ENCODE measurements around the gene PAXIP1.
"Not testable (repeated sequence)": the region's sequence is repeated elsewhere in the genome, so short reads cannot be mapped to it uniquely, and the experiment has no call there.

Gene PAXIP1

DNA sequence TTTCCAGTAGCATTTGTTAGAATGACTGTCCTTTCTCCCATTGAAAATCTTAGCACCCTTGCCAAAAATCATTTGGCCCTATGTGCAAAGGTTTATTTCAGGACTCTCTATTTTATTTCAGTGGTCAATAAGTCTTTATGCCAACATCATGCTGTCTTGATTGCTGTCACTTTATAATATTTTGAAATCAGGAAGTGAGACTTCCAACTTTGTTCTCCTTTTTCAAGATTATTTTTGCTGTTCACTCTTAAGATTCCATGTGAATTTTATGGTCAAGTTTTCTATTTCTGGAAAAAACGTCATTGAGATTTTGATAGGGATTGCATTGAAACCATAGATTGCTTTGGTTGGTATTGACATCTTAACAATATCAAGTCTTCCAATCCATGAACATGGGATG lies 65.1 kb downstream of the PAXIP1 start:
- no peak for DNase-seq

- DNase-seq: not testable (repeated sequence)
Measured at GRCh38 chr7:154934353-154934952, 68.5 kb downstream of the PAXIP1 start.

DNA sequence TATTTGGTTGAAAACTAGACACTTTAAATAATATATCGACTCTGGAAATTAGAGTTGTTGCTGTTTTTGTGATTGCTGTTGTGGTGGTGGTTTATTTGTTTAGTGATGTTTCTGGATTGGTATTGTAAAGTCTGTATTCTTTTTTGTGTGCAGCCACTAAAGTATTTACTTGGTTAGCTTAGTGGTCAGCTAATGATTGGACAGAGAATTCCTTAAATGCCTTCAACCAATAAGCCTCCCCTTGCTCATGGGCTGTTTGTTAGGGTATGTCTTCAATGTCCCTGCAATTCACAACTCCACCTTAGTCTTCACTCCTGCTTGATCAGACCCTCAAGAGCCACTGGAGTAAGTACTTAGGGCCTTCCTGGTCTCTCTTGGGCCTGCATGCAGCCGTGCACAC lies 71.0 kb downstream of the PAXIP1 start:
- no peak for DNase-seq

DNA sequence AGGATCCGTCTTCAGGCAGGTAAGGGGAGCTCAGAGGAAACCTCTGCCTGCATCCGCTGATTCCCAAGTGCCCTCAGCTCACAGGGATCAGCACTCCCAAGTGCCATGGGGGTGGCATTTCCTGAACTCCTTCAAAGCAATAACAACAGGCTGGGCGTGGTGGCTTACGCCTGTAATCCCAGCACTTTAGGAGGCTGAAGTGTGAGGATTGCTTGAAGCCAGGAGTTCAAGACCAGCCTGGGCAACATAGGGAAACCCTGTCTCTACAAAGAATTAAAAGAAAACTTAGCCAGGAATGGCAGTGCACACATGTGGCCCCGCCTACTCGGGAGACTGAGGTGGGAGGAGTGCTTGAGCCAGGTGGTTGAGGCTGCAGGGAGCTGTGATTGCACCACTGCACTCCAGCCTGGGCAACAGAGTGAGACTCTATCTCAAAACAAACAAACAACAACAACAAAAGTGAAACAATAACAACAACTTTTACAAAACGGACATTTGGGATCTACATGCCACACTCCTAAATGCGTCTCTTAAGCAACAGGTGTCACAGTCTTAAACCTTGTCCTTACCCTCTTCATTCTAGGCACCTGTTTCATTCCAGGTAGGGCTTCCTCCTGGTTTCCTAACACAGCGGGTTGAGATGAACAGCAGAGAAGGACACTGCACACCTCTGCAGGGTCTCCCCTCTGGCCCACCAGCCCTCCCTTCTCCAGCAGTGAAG lies 73.8 kb downstream of the PAXIP1 start:
- no peak for DNase-seq

DNA sequence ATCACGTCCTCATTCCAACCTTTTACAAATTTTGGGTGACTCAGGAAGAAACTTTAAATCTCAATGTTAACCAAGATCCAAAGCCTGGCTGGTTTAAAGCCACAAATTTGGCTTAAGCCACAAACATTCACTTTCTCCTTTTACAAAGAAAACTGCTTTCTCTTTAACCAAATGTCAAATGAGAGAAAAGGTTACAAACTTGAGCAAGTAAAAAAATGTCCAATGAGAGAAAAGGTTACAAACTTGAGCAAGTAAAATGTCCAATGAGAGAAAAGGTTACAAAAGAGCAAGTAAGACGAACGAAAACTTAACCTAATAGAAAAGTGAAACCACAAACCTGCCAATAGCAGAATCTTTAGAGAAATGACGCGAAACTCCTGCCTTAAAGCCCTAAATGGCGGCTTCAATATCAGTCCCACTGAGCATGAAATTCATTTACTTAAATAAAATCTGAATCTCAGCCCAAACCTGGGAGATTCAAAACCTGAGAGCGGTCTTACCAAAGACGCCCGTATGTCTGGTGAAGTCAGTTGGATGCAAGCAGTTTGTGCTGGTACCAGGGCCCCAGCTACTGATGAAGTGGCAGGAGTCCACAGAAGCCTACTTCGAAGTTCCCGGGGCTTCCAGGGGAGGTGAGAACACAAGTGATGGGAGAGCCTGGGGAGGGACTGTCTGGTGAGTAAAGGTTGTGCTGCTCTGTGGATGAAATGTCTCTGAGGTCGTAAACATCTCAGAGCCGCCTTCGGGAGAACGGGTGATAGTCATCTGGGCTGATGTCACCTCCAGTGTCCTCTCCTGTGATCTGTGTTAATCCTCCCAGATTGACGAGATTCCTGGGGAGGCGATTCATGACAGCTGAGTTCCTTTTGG lies 74.6 kb downstream of the PAXIP1 start:
- DNase-seq: peak; percentile 28

DNA sequence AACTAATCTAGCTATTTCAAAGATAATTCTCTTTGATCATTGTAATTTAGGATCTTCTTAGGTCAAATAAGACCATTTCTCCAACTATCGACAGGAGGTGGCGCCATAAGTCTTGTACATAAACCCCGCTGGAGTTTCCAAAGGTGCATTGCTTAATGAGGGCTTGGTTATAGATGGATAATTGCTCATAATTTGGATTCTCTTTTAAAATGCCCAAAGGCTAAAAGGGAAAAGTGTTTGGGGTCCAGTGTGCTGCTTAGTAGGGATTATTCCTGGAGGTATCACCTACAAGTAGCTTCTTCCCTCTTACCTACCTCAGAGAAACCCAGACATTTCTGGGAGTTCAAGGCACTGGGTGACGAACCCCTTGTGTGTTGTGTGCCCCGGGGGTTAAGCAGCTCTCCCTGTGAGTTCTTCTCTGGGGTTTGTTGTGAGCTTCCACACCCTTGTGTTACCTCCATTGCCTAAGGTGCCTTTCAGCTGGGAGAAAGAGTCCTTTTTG lies 75.2 kb downstream of the PAXIP1 start:
- peak; percentile 59 for DNase-seq

- DNase-seq: not testable (repeated sequence)
Measured at GRCh38 chr7:154922472-154922871, 80.5 kb downstream of the PAXIP1 start.

DNA sequence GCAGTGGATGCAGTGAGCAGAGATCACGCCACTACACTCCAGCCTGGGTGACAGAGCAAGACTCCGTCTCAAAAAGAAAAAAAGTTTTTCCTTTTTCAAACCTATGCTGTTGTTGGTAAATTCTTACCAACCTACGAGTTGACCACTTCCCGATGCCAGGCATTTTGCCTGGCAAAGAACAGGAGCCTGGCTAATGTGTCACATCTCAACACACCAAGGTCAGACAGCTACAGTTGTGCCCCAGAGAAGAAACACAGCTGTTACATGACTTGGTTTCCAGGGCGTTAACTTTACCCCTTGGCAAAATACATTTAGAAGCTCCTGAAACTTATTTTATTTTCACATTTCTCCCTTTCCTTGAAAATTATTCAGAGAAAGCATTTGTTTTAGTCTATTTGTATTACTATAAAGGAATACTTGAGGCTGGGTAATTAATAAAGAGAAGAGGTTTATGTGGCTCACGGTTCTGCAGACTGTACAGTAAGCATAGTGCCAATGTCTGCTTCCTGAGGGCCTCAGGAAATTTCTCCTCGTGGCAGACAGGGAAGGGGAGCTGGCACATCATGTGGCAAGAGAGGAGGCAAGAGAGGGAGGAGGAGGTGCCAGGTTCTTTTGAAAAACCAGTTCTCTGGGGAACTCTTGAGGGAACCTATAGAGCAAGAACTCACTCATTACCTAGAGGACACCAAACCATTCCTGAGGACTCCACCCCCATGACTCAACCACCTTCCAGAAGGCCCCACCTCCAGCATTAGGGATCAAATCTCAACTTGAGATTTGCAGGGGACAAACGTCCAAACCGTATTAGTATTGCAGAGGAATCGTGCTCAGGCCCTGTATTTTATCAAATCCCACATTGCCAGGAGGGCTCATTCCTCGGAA lies 83.3 kb downstream of the PAXIP1 start:
- no peak for DNase-seq

GRCh38 chr7:154918741-154919140 lies 84.2 kb downstream of the PAXIP1 start:
- DNase-seq: no peak

- no peak for DNase-seq
Measured at GRCh38 chr7:154918266-154918665, 84.7 kb downstream of the PAXIP1 start.

- DNase-seq: no peak
Measured at GRCh38 chr7:154917808-154918160, 85.1 kb downstream of the PAXIP1 start.

- no peak for DNase-seq
Measured at GRCh38 chr7:154916856-154917807, 85.8 kb downstream of the PAXIP1 start.

DNA sequence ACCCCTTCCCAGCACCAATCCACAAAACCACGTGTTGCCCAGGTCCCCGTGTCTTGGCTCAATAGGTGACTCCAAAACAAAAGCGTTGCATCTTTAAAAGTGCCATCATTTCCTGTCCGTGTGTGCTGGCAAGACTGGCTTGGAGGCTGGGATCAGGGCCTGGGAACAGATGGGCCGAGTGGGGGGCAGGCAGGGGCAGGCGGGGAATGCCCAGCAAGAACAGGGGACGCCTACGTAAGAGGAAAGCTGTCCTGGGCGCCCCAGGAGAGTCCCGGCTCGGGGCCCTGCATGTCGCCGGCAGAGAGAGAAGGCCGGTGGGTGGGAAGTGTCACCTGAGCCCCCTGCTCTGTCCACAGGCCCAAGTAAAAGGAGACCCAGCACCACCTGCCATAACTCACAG lies 86.5 kb downstream of the PAXIP1 start:
- no peak for DNase-seq

DNA sequence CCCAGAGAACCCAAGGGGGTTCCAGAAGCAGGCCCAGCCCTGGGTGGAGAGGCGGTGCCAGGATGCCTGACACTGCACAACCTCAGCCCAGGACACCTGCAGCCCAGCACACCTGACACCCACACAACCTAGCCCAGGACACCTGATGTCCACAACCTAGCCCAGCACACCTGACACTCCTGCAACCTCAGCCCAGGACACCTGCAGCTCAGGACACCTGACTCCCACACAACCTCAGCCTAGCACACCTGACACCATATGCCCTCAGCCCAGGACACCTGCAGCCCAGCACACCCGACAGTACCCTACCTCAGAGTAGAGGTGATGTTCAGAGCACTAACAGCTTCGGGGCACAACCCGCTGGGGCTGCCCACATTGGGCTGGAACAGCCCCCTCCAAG lies 87.3 kb downstream of the PAXIP1 start:
- DNase-seq: no peak

DNA sequence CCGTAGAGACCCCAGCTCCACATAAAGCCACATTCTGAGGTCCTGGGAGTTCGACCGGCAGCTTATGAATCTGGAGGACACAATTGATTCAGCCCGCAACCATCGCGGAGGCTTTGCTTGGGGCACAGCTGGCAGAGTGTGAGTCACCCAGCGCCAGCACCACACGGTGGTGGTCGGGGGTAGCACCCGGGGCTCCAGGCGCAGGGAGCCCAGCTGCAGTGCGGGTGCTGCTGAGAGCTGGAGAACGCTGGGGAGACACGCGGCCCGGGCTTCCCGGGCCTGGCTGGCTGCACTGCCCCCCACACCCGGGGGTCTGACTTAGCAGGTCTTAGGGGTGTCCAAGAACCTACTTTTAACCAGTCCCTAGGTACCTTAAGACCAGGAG lies 87.9 kb downstream of the PAXIP1 start:
- DNase-seq: no peak

DNA sequence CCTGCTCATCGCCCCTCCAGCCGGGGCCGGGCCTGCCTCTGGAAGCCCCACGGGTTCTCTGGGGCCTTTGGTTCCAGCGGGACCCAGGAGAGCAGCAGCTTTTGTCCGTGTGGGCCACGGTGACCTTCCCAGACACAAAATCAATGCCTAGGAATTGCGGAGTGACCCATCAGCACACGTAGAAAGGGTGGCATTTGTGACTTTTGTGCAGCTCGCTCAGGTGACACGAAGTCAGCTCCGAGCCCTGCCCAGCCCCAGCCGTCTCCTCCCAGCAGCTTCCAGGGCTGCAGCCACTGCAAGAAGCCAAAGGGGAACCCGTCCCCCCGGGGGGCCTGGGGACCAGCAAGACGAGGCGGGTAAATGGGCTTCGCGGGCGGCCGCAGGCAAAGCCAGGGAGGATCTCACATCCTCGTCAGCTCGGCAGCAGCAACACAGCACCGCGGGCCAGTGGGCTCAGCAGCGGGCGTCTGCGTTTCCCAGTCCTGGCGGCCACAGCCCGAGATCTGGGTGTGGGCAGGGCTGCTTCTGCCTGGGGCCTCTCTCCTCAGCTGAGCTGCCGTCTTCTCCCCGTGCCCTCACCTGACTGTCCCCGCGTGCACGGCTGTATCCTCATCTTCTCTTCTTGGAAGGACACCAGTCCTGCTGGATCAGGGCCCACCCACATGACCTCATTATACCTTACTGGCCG lies 88.5 kb downstream of the PAXIP1 start:
- no peak for DNase-seq

DNA sequence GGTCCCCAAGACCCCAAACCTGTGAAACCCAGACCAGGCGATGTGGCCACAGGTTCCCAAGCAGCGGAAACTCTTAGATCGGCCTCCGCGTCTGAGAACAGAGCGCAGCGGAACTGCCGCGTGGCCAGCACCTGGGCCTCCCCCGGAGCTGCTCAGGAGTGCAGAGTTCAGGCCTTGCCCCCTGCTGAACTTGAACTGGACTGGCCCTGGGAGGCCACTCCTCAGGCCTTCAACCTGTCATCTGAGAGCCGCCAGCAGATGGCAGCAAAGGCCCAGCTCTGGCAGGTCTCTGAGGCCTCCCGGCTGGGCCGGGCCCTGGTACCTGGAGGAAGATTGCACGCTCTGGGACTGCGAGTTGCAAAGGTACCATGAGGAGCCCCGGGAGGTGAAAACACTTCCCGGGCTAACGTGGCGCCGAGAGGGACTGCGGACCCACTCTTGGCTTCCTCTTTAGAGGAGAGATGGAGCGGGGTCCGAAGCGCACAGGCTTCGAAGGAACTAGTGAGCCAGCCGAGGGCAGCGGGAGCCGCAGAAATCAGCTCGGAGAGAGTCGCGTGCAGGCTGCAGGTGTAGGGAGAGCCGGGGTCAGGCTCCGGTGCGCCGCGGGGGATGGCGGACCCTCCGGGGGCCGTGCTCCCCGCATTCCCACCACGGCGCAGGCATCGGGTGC lies 89.2 kb downstream of the PAXIP1 start:
- peak; percentile 81 for DNase-seq

- no peak for DNase-seq
Measured at GRCh38 chr7:154912871-154913637, 89.9 kb downstream of the PAXIP1 start.

DNA sequence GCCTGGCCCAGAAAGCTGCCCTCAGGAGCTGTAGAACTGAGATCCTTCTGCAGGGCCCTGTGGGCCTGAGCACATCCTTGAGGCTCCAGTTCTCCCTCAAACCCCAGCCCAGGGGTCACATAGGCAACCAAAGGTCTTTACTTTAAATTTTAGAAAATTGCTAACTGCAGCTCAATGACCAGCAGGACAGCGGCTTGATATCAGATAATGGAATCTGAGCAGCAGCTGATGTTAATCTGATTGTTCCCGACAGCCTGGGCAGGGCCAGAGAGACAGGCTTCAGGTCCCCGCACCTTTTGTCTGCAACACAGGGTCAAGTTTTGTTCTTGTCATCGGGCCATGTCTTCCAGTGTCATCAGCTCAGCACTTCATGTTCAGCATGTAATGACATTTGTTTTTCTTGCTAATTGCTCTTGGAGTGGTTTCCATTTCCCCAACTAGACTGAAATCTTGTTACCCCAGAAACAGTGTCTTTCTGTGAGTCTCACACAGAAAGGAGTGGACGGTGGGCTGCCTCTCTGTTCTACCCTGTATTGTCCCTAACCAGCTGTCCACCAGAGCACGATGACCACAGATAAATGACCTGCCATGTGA lies 91.0 kb downstream of the PAXIP1 start:
- no peak for DNase-seq
